OCI-LY1 (cell line): ENCODE measurements around the gene GALT.
A peak's percentile ranks its signal among the peaks of the same experiment; 100 is the strongest.

Source experiments
- H2AFZ ChIP-seq: fragments of 200-600 bp; sonication (generic), shearing (Covaris generic); 2 replicates; pipeline ENCODE4 v1.6.0; 2014; ENCODE audit warnings: antibody characterized with exemption, mild to moderate bottlenecking, low read length
- H3F3A ChIP-seq: fragments of 200-600 bp; sonication (generic), shearing (Covaris generic); 2 replicates; pipeline ENCODE4 v1.6.0; 2014; ENCODE audit warnings: mild to moderate bottlenecking, antibody characterized with exemption, low read length, moderate library complexity; ENCODE audit not compliant: insufficient read depth
- H3K27ac ChIP-seq: fragments of 200-600 bp; sonication (generic); 2 replicates; pipeline ENCODE4 v1.5.1; 2014; ENCODE audit warnings: low read length, mixed run types, mild to moderate bottlenecking, low read depth; ENCODE audit not compliant: poor library complexity, severe bottlenecking
- H3K27me3 ChIP-seq: fragments of 200-600 bp; sonication (generic); 2 replicates; pipeline ENCODE4 v1.6.0; 2014; ENCODE audit warnings: antibody characterized with exemption, mild to moderate bottlenecking, low read length, moderate library complexity; ENCODE audit not compliant: insufficient read depth
- H3K36me3 ChIP-seq: fragments of 200-600 bp; sonication (generic); 2 replicates; pipeline ENCODE4 v1.6.1; 2014; ENCODE audit warnings: mild to moderate bottlenecking, antibody characterized with exemption, low read length, moderate library complexity, mixed read lengths; ENCODE audit not compliant: insufficient read depth
- H3K4me1 ChIP-seq: fragments of 200-600 bp; sonication (generic); 2 replicates; pipeline ENCODE4 v1.5.1; 2014; ENCODE audit warnings: mild to moderate bottlenecking, low read length, moderate library complexity; ENCODE audit not compliant: insufficient read depth, severe bottlenecking
- H3K4me2 ChIP-seq: fragments of 200-600 bp; sonication (generic), shearing (Covaris generic); 2 replicates; pipeline ENCODE4 v1.6.1; 2014; ENCODE audit warnings: low read length
- H3K4me3 ChIP-seq: fragments of 200-600 bp; sonication (generic); 2 replicates; pipeline ENCODE4 v1.5.1; 2014; ENCODE audit warnings: low read length, low read depth, mild to moderate bottlenecking, mixed read lengths; ENCODE audit not compliant: poor library complexity, severe bottlenecking
- H3K79me2 ChIP-seq: fragments of 200-600 bp; shearing (Covaris generic); 2 replicates; pipeline ENCODE4 v1.6.1; 2016; ENCODE audit warnings: mixed run types, low read length, mixed read lengths; ENCODE audit not compliant: insufficient read depth
- H3K9ac ChIP-seq: fragments of 200-600 bp; sonication (generic), shearing (Covaris generic); 2 replicates; pipeline ENCODE4 v1.6.1; 2014; ENCODE audit warnings: mild to moderate bottlenecking, low read length, mixed read lengths
- H3K9me2 ChIP-seq: fragments of 200-600 bp; sonication (generic), shearing (Covaris generic); 2 replicates; pipeline ENCODE4 v1.6.1; 2014; ENCODE audit warnings: low read depth, mild to moderate bottlenecking, low read length, mixed read lengths
- H3K9me3 ChIP-seq: fragments of 200-600 bp; shearing (Covaris generic); 2 replicates; pipeline ENCODE4 v1.6.1; 2014; ENCODE audit warnings: low read length, mixed read lengths
- H4K20me1 ChIP-seq: fragments of 200-600 bp; sonication (generic), shearing (Covaris generic); 2 replicates; pipeline ENCODE4 v1.6.0; 2016; ENCODE audit warnings: mild to moderate bottlenecking, low read length; ENCODE audit not compliant: insufficient read depth
- EZH2 ChIP-seq: fragments of 200-600 bp; sonication (generic), shearing (Covaris generic); IDR thresholded peaks from 2 replicates; pipeline ENCODE4 v1.8.0; 2017; ENCODE audit warnings: borderline replicate concordance, mixed run types, mild to moderate bottlenecking, antibody characterized with exemption, low read length, moderate library complexity, mixed read lengths
- TF ChIP-seq, protein P1 (sequence below): fragments of 200-600 bp; sonication (generic), shearing (Covaris generic); IDR thresholded peaks from 2 replicates; pipeline ENCODE4 v1.5.1; 2017; ENCODE audit warnings: mild to moderate bottlenecking, antibody characterized with exemption, low read length, moderate library complexity, mixed read lengths

GALT gene

DNA sequence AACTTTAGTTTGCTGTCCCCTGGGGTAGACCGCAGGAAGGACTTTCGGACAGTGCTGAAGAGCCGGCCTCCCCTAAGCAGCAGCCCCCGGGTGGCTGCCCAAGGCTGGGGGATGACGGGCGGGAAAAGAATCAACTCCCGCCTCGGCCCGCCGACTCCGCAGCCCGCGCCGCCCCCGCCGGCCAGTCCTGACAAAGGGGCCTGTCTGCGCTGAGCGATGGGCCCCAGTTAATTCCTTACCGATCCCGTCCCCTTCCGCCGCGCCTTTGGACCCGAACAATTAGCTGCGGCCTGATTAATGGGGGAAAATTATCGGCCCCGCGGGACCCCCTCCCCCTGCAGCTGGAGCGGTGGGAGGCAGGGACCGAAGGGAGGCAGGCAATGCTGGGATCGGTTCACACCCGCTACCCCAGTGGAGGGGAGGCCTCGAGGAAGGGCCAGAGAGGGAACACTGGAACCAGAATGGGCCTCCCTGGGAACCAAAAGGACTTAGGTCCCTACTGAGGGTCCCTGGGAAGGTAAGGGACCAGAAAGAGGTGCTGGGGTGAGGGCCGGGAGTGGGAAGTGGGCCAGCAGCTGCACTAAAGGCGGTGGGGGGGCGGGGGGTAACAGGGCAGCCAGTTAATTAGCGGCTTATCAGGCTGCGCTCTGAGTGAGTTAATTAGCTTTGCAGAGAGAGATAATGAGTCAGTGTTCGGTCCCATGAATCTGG lies 21.8 kb upstream of the GALT start:
- TF ChIP-seq, protein P1, sequence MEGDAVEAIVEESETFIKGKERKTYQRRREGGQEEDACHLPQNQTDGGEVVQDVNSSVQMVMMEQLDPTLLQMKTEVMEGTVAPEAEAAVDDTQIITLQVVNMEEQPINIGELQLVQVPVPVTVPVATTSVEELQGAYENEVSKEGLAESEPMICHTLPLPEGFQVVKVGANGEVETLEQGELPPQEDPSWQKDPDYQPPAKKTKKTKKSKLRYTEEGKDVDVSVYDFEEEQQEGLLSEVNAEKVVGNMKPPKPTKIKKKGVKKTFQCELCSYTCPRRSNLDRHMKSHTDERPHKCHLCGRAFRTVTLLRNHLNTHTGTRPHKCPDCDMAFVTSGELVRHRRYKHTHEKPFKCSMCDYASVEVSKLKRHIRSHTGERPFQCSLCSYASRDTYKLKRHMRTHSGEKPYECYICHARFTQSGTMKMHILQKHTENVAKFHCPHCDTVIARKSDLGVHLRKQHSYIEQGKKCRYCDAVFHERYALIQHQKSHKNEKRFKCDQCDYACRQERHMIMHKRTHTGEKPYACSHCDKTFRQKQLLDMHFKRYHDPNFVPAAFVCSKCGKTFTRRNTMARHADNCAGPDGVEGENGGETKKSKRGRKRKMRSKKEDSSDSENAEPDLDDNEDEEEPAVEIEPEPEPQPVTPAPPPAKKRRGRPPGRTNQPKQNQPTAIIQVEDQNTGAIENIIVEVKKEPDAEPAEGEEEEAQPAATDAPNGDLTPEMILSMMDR: no peak
- no peak for TF ChIP-seq EZH2
- no peaks in the 10 kb centered on the region for H3K79me2 ChIP-seq
- no peaks in the 10 kb centered on the region for H3F3A ChIP-seq
- H3K36me3 ChIP-seq: no peaks in the 10 kb centered on the region
- no peak overlapping the region for H3K4me2 ChIP-seq
- H3K9ac ChIP-seq: no peak overlapping the region
- H3K9me3 ChIP-seq: no peaks in the 10 kb centered on the region
- H4K20me1 ChIP-seq: no peaks in the 10 kb centered on the region
- no peak overlapping the region for H3K4me3 ChIP-seq
- H3K27ac ChIP-seq: no peak overlapping the region
- no peak overlapping the region for H2AFZ ChIP-seq
- H3K27me3 ChIP-seq: peaks cover 9% of the 10 kb centered on the region; the same call in 1 of the 2 replicates
- no peaks in the 10 kb centered on the region for H3K9me2 ChIP-seq
- H3K4me1 ChIP-seq: peaks cover 27% of the 10 kb centered on the region

- peaks cover 9% of the 10 kb centered on the region; the same call in 1 of the 2 replicates for H3K27me3 ChIP-seq
- no peaks in the 10 kb centered on the region for H4K20me1 ChIP-seq
- H3F3A ChIP-seq: no peaks in the 10 kb centered on the region
- H3K9me3 ChIP-seq: no peaks in the 10 kb centered on the region
- H3K79me2 ChIP-seq: no peaks in the 10 kb centered on the region
- no peaks in the 10 kb centered on the region for H3K36me3 ChIP-seq
- H2AFZ ChIP-seq: no peak overlapping the region
- no peak for TF ChIP-seq EZH2
- TF ChIP-seq, protein P1: no peak
- no peak overlapping the region for H3K9ac ChIP-seq
- H3K4me1 ChIP-seq: peaks cover 24% of the 10 kb centered on the region
- no peak overlapping the region for H3K27ac ChIP-seq
- H3K9me2 ChIP-seq: no peaks in the 10 kb centered on the region
- H3K4me3 ChIP-seq: no peak overlapping the region
- no peak overlapping the region for H3K4me2 ChIP-seq
These were observed 21.3 kb upstream of the GALT start for GRCh38 chr9:34625186-34625486.

- Histone ChIP-seq H3K4me1 (peaks cover 18% of the 10 kb centered on the region), H3K9me2 (no peaks in the 10 kb centered on the region), H3F3A (no peaks in the 10 kb centered on the region), H3K79me2 (no peaks in the 10 kb centered on the region), H2AFZ (no peak overlapping the region), H3K9me3 (no peaks in the 10 kb centered on the region), H3K9ac (no peak overlapping the region), H3K36me3 (no peaks in the 10 kb centered on the region), H3K27me3 (peaks cover 15% of the 10 kb centered on the region; the same call in 1 of the 2 replicates), H4K20me1 (no peaks in the 10 kb centered on the region), H3K27ac (no peak overlapping the region), H3K4me3 (peak overlapping the region; percentile 44), H3K4me2 (peak overlapping the region; percentile 50; the same call in 1 of the 2 replicates)
- no peak for TF ChIP-seq EZH2
- TF ChIP-seq, protein P1: no peak
These were observed 18.5 kb upstream of the GALT start for GRCh38 chr9:34627716-34628655.
